ENCODE measurements around the gene UTP14C. TPM values are rescaled to one million over a fixed set of nuclear protein-coding genes. Genes with fewer than 3 reads are reported as not detected.
A peak's percentile ranks its signal among the peaks of the same experiment; 100 is the strongest.

UTP14C gene
- total RNA-seq, 2 experiments from 2014 or later, result 8.5 to 10.5 TPM

DNA sequence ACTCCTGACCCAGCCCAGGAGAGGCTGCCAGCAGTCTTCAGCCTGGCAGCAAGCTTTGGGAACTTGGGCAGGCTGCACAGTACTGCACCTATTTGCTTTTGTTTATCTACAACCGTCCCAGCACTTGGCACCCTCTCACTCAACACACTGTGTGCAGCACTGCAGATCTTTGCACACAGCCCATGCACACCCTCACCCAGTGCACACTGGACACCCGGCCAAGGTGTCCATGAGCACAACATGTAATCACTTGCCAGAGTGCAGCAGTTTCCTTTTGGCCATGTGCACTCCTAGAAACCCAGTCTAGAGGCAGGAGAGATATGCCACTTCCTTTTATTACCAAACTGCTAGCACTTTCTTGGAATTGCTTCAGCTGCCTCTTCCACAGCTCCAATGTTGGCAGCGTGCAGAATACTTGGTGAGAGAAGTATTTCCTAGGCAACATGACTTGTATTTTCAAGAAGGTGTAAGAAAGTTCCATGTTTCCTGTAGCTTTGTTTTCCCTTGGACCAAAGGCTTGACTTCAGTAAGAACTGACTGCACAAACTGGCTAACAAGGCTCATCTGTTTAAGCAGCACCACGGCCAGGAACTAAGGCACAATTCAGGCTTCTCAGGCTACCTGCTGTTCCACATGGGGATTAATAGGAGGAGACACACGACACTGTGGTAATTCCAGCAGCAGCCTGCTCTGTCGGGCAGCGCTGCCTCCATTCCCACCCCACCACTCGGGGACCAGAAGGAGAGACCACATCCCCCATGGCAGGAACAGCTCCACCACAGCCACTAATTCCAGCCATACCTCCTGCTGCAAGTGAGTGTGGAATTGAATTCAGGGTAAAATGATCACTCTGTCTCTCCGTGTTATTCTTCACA lies 28.6 kb upstream of the UTP14C start:
- Mint-ChIP-seq H3K27ac (no peak overlapping the region), H3K27me3 (ENCODE audit: low read depth) (peaks cover 27% of the 10 kb centered on the region), H3K4me1 (ENCODE audit: low read depth) (peaks cover 6% of the 10 kb centered on the region), H3K4me3 (no peak overlapping the region), H3K9me3 (ENCODE audit: insufficient read depth) (no peaks in the 10 kb centered on the region), H3K36me3 (ENCODE audit: low read depth) (no peaks in the 10 kb centered on the region)
- CTCF ChIA-PET, result no interaction called here
- no peak for DNase-seq
- POLR2A ChIA-PET, result no interaction called here
- peak; percentile 39 for ATAC-seq

DNA sequence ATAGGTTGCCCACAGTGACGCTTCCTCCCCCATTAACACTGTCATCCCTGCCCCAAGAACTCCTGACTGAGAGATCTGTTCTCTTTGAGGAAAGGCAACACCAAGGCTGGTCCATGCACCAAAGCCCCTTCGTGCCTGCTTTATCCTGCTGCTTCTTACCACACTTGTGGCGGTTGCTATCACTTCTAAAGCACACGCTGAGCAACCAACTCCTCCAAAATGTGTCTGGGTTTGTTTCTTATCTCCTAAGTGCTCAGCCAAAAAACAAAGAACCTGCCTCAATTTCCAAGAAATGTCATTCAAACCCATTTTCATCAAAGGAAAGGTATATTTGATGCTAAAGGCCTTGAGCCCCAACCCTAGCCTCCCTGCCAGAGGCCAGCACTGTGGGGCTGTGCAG lies 27.9 kb upstream of the UTP14C start:
- peaks cover 6% of the 10 kb centered on the region for H3K4me1 Mint-ChIP-seq (ENCODE audit: low read depth)
- CTCF ChIA-PET, result no interaction called here
- H3K4me3 Mint-ChIP-seq, result no peak overlapping the region
- POLR2A ChIA-PET, result no interaction called here
- H3K27ac Mint-ChIP-seq, result no peak overlapping the region
- H3K36me3 Mint-ChIP-seq (ENCODE audit: low read depth), result no peaks in the 10 kb centered on the region
- DNase-seq (no peak), ATAC-seq (no peak)
- peaks cover 27% of the 10 kb centered on the region for H3K27me3 Mint-ChIP-seq (ENCODE audit: low read depth)
- no peaks in the 10 kb centered on the region for H3K9me3 Mint-ChIP-seq (ENCODE audit: insufficient read depth)

DNA sequence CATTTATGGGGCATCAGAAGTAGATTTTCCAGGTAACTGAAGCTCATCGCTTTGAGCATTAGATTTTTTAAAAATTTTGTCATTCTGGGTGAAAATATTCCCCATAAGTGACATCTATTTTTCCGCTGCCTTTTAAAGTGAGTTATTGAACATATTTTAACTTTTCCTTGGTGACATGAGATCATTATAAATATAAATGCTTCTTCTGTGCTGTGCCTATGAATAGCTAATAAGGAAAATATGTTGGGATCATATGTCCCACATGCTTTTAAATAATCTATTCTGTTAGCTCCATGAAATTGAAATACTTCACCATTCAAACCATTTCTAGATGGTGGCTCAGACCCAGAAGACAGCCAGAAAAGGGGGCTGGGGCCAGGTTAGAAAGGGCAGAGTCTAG lies 27.3 kb upstream of the UTP14C start:
- ChIA-PET CTCF (no interaction called here), POLR2A (no interaction called here)
- Mint-ChIP-seq H3K9me3 (ENCODE audit: insufficient read depth) (no peaks in the 10 kb centered on the region), H3K27ac (no peak overlapping the region), H3K4me1 (ENCODE audit: low read depth) (peaks cover 6% of the 10 kb centered on the region), H3K27me3 (ENCODE audit: low read depth) (peaks cover 27% of the 10 kb centered on the region), H3K4me3 (no peak overlapping the region), H3K36me3 (ENCODE audit: low read depth) (no peaks in the 10 kb centered on the region)
- DNase-seq (no peak), ATAC-seq (no peak)

GRCh38 chr13:51997641-51998330 lies 26.7 kb upstream of the UTP14C start:
- ChIA-PET CTCF (interaction anchor here (7.2 kb wide), 1 partner anchor 130 kb away, joined by 44 read pairs; the partner anchor contains the start of gene NEK5), POLR2A (interaction anchor here (1.2 kb wide), 1 partner anchor 15 kb away, joined by 3 read pairs; no protein-coding TSS in a partner anchor)
- no peaks in the 10 kb centered on the region for H3K9me3 Mint-ChIP-seq (ENCODE audit: insufficient read depth)
- H3K27me3 Mint-ChIP-seq (ENCODE audit: low read depth), result peaks cover 27% of the 10 kb centered on the region
- H3K4me3 Mint-ChIP-seq, result no peak overlapping the region
- ATAC-seq (no peak), DNase-seq (no peak)
- no peak overlapping the region for H3K27ac Mint-ChIP-seq
- H3K4me1 Mint-ChIP-seq (ENCODE audit: low read depth), result peaks cover 6% of the 10 kb centered on the region
- no peaks in the 10 kb centered on the region for H3K36me3 Mint-ChIP-seq (ENCODE audit: low read depth)

- POLR2A ChIA-PET, result interaction anchor here (1.2 kb wide), 1 partner anchor 14 kb away, joined by 3 read pairs; no protein-coding TSS in a partner anchor
- H3K27ac Mint-ChIP-seq, result no peak overlapping the region
- ATAC-seq (no peak), DNase-seq (no peak)
- H3K9me3 Mint-ChIP-seq (ENCODE audit: insufficient read depth), result no peaks in the 10 kb centered on the region
- H3K27me3 Mint-ChIP-seq (ENCODE audit: low read depth), result peaks cover 27% of the 10 kb centered on the region
- H3K4me1 Mint-ChIP-seq (ENCODE audit: low read depth), result peaks cover 6% of the 10 kb centered on the region
- CTCF ChIA-PET, result interaction anchor here (1.1 to 7.2 kb wide), 3 partner anchors 14 to 158 kb away, joined by 3 to 44 read pairs (median 23); partner anchors contain the start of genes ALG11, ATP7B and NEK5
- H3K4me3 Mint-ChIP-seq, result no peak overlapping the region
- no peaks in the 10 kb centered on the region for H3K36me3 Mint-ChIP-seq (ENCODE audit: low read depth)
Observed at GRCh38 chr13:51998723-51999509, 25.6 kb upstream of the UTP14C start.

GRCh38 chr13:51999510-51999911 lies 25.0 kb upstream of the UTP14C start:
- Mint-ChIP-seq H3K4me1 (ENCODE audit: low read depth) (peaks cover 6% of the 10 kb centered on the region), H3K27me3 (ENCODE audit: low read depth) (peaks cover 25% of the 10 kb centered on the region), H3K9me3 (ENCODE audit: insufficient read depth) (no peaks in the 10 kb centered on the region), H3K36me3 (ENCODE audit: low read depth) (no peaks in the 10 kb centered on the region), H3K27ac (no peak overlapping the region), H3K4me3 (no peak overlapping the region)
- DNase-seq (no peak), ATAC-seq (no peak)
- CTCF ChIA-PET, result interaction anchor here (1.1 to 7.2 kb wide), 3 partner anchors 14 to 157 kb away, joined by 3 to 44 read pairs (median 23); partner anchors contain the start of genes ALG11, ATP7B and NEK5
- POLR2A ChIA-PET, result no interaction called here

- H3K4me1 Mint-ChIP-seq (ENCODE audit: low read depth), result peaks cover 6% of the 10 kb centered on the region
- no peaks in the 10 kb centered on the region for H3K9me3 Mint-ChIP-seq (ENCODE audit: insufficient read depth)
- H3K27ac Mint-ChIP-seq, result no peak overlapping the region
- no peak overlapping the region for H3K4me3 Mint-ChIP-seq
- CTCF ChIA-PET, result interaction anchor here (1.3 to 7.2 kb wide), 4 partner anchors 8 to 451 kb away, joined by 4 to 44 read pairs (median 16); partner anchors contain the start of genes ALG11, ATP7B, NEK5 and VPS36
- peaks cover 23% of the 10 kb centered on the region for H3K27me3 Mint-ChIP-seq (ENCODE audit: low read depth)
- no peak for DNase-seq
- POLR2A ChIA-PET, result interaction anchor here (0.6 kb wide), 1 partner anchor 21 kb away, joined by 3 read pairs; no protein-coding TSS in a partner anchor
- no peaks in the 10 kb centered on the region for H3K36me3 Mint-ChIP-seq (ENCODE audit: low read depth)
- no peak for ATAC-seq
Observed at GRCh38 chr13:51999921-52000320, 24.6 kb upstream of the UTP14C start.

- DNase-seq (no peak), ATAC-seq (peak; percentile 83)
- Mint-ChIP-seq H3K27ac (no peak overlapping the region), H3K4me3 (no peak overlapping the region), H3K36me3 (ENCODE audit: low read depth) (no peaks in the 10 kb centered on the region), H3K27me3 (ENCODE audit: low read depth) (peaks cover 24% of the 10 kb centered on the region), H3K9me3 (ENCODE audit: insufficient read depth) (no peaks in the 10 kb centered on the region), H3K4me1 (ENCODE audit: low read depth) (no peaks in the 10 kb centered on the region)
- ChIA-PET POLR2A (no interaction called here), CTCF (interaction anchor here (0.6 to 7.2 kb wide), 9 partner anchors 9 to 449 kb away, joined by 3 to 44 read pairs (median 4); partner anchors contain the start of genes ALG11, ATP7B, NEK5 and VPS36)
Observed at GRCh38 chr13:52001120-52001731, 23.3 kb upstream of the UTP14C start.

DNA sequence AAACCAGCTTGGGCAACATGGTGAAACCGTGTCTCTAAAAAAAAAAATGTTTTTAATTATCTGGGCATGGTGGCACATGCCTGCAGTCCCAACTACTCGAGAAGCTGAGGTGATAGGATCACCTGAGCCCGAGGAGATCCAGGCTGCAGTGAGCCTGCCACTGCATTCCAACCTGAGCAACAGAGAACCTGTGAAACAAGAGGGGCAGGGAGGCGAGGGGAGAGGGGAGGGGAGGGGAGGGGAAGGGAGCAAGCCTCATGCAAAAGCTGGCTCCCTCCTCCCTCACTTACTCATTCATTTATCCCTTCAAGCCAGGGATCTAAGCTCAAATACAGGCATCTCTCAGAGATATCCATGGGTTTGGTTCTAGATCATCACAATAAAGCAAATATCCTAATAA lies 22.1 kb upstream of the UTP14C start:
- no peaks in the 10 kb centered on the region for H3K36me3 Mint-ChIP-seq (ENCODE audit: low read depth)
- no peak overlapping the region for H3K27ac Mint-ChIP-seq
- H3K27me3 Mint-ChIP-seq (ENCODE audit: low read depth), result peaks cover 26% of the 10 kb centered on the region
- H3K9me3 Mint-ChIP-seq (ENCODE audit: insufficient read depth), result no peaks in the 10 kb centered on the region
- DNase-seq (no peak), ATAC-seq (no peak)
- H3K4me3 Mint-ChIP-seq, result no peak overlapping the region
- H3K4me1 Mint-ChIP-seq (ENCODE audit: low read depth), result no peaks in the 10 kb centered on the region
- POLR2A ChIA-PET, result no interaction called here
- CTCF ChIA-PET, result interaction anchor here (1.3 to 7.2 kb wide), 4 partner anchors 10 to 125 kb away, joined by 3 to 44 read pairs (median 16); partner anchors contain the start of genes ALG11, ATP7B and NEK5

DNA sequence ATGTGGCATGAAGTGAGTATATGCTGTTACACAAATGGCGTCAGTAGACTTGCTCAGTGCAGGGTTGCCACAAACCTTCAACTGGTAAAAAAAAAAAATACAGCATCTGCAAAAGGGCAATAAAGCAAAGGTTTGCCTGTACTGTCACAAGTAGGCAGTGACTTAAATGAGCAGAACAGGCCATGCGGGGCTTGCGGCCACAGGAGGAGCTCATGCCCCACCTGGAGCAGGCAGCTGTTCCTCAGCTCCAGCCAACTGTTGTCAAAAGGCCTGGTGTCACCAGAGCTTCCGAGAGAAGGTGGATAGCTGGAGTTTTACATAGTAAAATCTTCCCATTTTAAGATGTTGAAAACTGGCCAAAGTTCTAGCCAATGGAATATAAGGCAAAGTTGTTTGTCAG lies 20.9 kb upstream of the UTP14C start:
- Mint-ChIP-seq H3K4me3 (no peak overlapping the region), H3K27me3 (ENCODE audit: low read depth) (peaks cover 21% of the 10 kb centered on the region), H3K4me1 (ENCODE audit: low read depth) (no peaks in the 10 kb centered on the region), H3K9me3 (ENCODE audit: insufficient read depth) (no peaks in the 10 kb centered on the region), H3K27ac (no peak overlapping the region), H3K36me3 (ENCODE audit: low read depth) (no peaks in the 10 kb centered on the region)
- ChIA-PET POLR2A (no interaction called here), CTCF (interaction anchor here (1.3 to 7.2 kb wide), 2 partner anchors 42 to 124 kb away, joined by 3 to 44 read pairs; partner anchors contain the start of gene NEK5)
- ATAC-seq, result no peak
- no peak for DNase-seq
